Neural cell (in vitro differentiated cells): Measurements from ENCODE around the gene SAG. TPM values are rescaled to one million over a fixed set of nuclear protein-coding genes. Genes with fewer than 3 reads are reported as not detected.

ENCODE experiments used
- H2AFZ ChIP-seq: fragments of 200-600, 300-800 bp; sonication (generic), shearing (Covaris generic); 2 replicates; pipeline ENCODE4 v1.6.0; 2014; ENCODE audit warnings: low read depth, mild to moderate bottlenecking, antibody characterized with exemption, low read length, moderate library complexity
- H3F3A ChIP-seq: fragments of 200-600 bp; shearing (Covaris generic); 2 replicates; pipeline ENCODE4 v1.6.1; 2016; ENCODE audit warnings: mild to moderate bottlenecking, moderate library complexity, mixed read lengths, antibody characterized with exemption, low read length; ENCODE audit not compliant: insufficient read depth, poor library complexity, severe bottlenecking
- H3K27ac ChIP-seq: fragments of 200-600, 300-800 bp; sonication (generic), shearing (Covaris generic); 2 replicates; pipeline ENCODE4 v1.5.1; 2014; ENCODE audit warnings: mild to moderate bottlenecking, low read length, moderate library complexity
- H3K27me3 ChIP-seq: fragments of 300-800, 200-600 bp; sonication (generic), shearing (Covaris generic); 2 replicates; pipeline ENCODE4 v1.6.0; 2014; ENCODE audit warnings: mild to moderate bottlenecking, low read depth, low read length, moderate library complexity; ENCODE audit not compliant: insufficient read depth
- H3K36me3 ChIP-seq: fragments of 300-800, 200-600 bp; sonication (generic), shearing (Covaris generic); 2 replicates; pipeline ENCODE4 v1.5.1; 2014; ENCODE audit warnings: mild to moderate bottlenecking, antibody characterized with exemption, low read length, moderate library complexity; ENCODE audit not compliant: insufficient read depth
- H3K4me2 ChIP-seq: fragments of 300-800, 200-600 bp; sonication (generic), shearing (Covaris generic); 2 replicates; pipeline ENCODE4 v1.6.0; 2014; ENCODE audit warnings: mild to moderate bottlenecking, low read length
- H3K4me3 ChIP-seq: fragments of 300-800, 200-600 bp; sonication (generic), shearing (Covaris generic); 2 replicates; pipeline ENCODE4 v1.5.1; 2014; ENCODE audit warnings: mild to moderate bottlenecking, low read length, moderate library complexity
- H3K79me2 ChIP-seq: fragments of 200-600 bp; shearing (Covaris generic); replicated peaks from 2 replicates; pipeline ENCODE4 v1.6.0; 2014; ENCODE audit warnings: mild to moderate bottlenecking, low read length, moderate library complexity; ENCODE audit not compliant: insufficient read depth
- H3K9ac ChIP-seq: fragments of 300-800, 200-600 bp; sonication (generic), shearing (Covaris generic); 2 replicates; pipeline ENCODE4 v1.6.1; 2016; ENCODE audit warnings: mild to moderate bottlenecking, low read length, mixed read lengths
- H3K9me2 ChIP-seq: fragments of 200-600 bp; shearing (Covaris generic); 2 replicates; pipeline ENCODE4 v1.6.1; 2016; ENCODE audit warnings: mild to moderate bottlenecking, low read length, mixed read lengths; ENCODE audit not compliant: insufficient read depth
- H3K9me3 ChIP-seq: fragments of 200-600, 300-800 bp; sonication (generic), shearing (Covaris generic); 2 replicates; pipeline ENCODE4 v1.6.1; 2016; ENCODE audit warnings: mild to moderate bottlenecking, mixed run types, low read length, moderate library complexity, mixed read lengths
- H4K20me1 ChIP-seq: fragments of 200-600 bp; shearing (Covaris generic); 2 replicates; pipeline ENCODE4 v1.6.1; 2016; ENCODE audit warnings: mild to moderate bottlenecking, mixed run types; ENCODE audit not compliant: insufficient read depth
- EP300 ChIP-seq: fragments of 450-650 bp; conservative IDR thresholded peaks from 2 replicates; pipeline ENCODE4 v1.6.1; 2014; ENCODE audit warnings: antibody characterized with exemption, mild to moderate bottlenecking, moderate library complexity; ENCODE audit not compliant: poor library complexity, severe bottlenecking
- EZH2 ChIP-seq: fragments of 200-600, 300-800 bp; shearing (Covaris generic), sonication (generic); IDR thresholded peaks from 2 replicates; pipeline ENCODE4 v1.6.1; 2014; ENCODE audit warnings: antibody characterized with exemption, low read length, borderline replicate concordance, mild to moderate bottlenecking; ENCODE audit not compliant: insufficient read depth, poor library complexity, severe bottlenecking
- MXI1 ChIP-seq: fragments of 450-650 bp; conservative IDR thresholded peaks from 2 replicates; pipeline ENCODE4 v1.6.1; 2014; ENCODE audit warnings: antibody characterized with exemption, mild to moderate bottlenecking; ENCODE audit not compliant: poor library complexity, severe bottlenecking
- POLR2AphosphoS5 ChIP-seq: IDR thresholded peaks from 2 replicates; pipeline ENCODE4 v1.6.1; 2012
- RAD21 ChIP-seq: fragments of 450-650 bp; conservative IDR thresholded peaks from 2 replicates; pipeline ENCODE4 v1.6.1; 2014; ENCODE audit warnings: antibody characterized with exemption, mild to moderate bottlenecking, moderate library complexity
- SMC3 ChIP-seq: fragments of 450-650 bp; conservative IDR thresholded peaks from 2 replicates; pipeline ENCODE4 v1.6.1; 2014; ENCODE audit warnings: antibody characterized with exemption, mild to moderate bottlenecking, moderate library complexity; ENCODE audit not compliant: poor library complexity
- TAF1 ChIP-seq: IDR thresholded peaks from 2 replicates; pipeline ENCODE4 v1.6.1; 2012; ENCODE audit warnings: low read depth
- polyA plus RNA-seq: library from polyadenylated mRNA; depleted of rRNA; stranded (reverse); fragments of >200 nt; gene quantifications from 2 replicates; pipeline ENCODE4 v1.2.3, GENCODE V29; 2014
- TF ChIP-seq, protein P1 (sequence below): IDR thresholded peaks from 2 replicates; pipeline ENCODE4 v1.6.1; 2012; ENCODE audit warnings: borderline replicate concordance
- TF ChIP-seq, protein P2 (sequence below): fragments of 450-650 bp; IDR thresholded peaks from 2 replicates; pipeline ENCODE4 v1.5.1; 2014; ENCODE audit warnings: antibody characterized with exemption, mild to moderate bottlenecking, moderate library complexity; ENCODE audit not compliant: poor library complexity, severe bottlenecking

SAG gene
- polyA plus RNA-seq, 1 donor from 2014 or later = not detected

GRCh38 chr2:233363744-233364235 is 56.2 kb downstream of the SAG start:
- TF ChIP-seq EZH2 (no peak), SMC3 (no peak)
- no peak overlapping the region for H2AFZ ChIP-seq
- no peaks in the 10 kb centered on the region for H3K9me3 ChIP-seq
- H3K27me3 ChIP-seq = no peaks in the 10 kb centered on the region
- no peak overlapping the region for H3K9ac ChIP-seq
- H3K36me3 ChIP-seq = no peaks in the 10 kb centered on the region
- no peaks in the 10 kb centered on the region for H3K79me2 ChIP-seq
- H3F3A ChIP-seq = no peaks in the 10 kb centered on the region
- H4K20me1 ChIP-seq = no peaks in the 10 kb centered on the region
- H3K4me2 ChIP-seq = no peak overlapping the region
- no peak overlapping the region for H3K4me3 ChIP-seq
- H3K27ac ChIP-seq = no peak overlapping the region
- no peaks in the 10 kb centered on the region for H3K9me2 ChIP-seq

GRCh38 chr2:233365861-233366520 is 58.4 kb downstream of the SAG start:
- Histone ChIP-seq H3K27me3 (no peaks in the 10 kb centered on the region), H4K20me1 (no peaks in the 10 kb centered on the region), H2AFZ (no peak overlapping the region), H3K79me2 (no peaks in the 10 kb centered on the region), H3K9me3 (no peaks in the 10 kb centered on the region), H3K9me2 (no peaks in the 10 kb centered on the region), H3K27ac (no peak overlapping the region), H3K4me3 (no peak overlapping the region), H3F3A (no peaks in the 10 kb centered on the region), H3K4me2 (no peak overlapping the region), H3K9ac (no peak overlapping the region), H3K36me3 (no peaks in the 10 kb centered on the region)
- TF ChIP-seq MXI1 (no peak), EP300 (no peak)

- Histone ChIP-seq H3K4me2 (no peak overlapping the region), H3K9me3 (no peaks in the 10 kb centered on the region), H4K20me1 (no peaks in the 10 kb centered on the region), H2AFZ (no peak overlapping the region), H3K4me3 (no peak overlapping the region), H3K79me2 (no peaks in the 10 kb centered on the region), H3K36me3 (no peaks in the 10 kb centered on the region), H3K9ac (no peak overlapping the region), H3K9me2 (no peaks in the 10 kb centered on the region), H3K27me3 (no peaks in the 10 kb centered on the region), H3K27ac (no peak overlapping the region), H3F3A (no peaks in the 10 kb centered on the region)
- no peak for TF ChIP-seq SMC3
- TF ChIP-seq, protein P1, sequence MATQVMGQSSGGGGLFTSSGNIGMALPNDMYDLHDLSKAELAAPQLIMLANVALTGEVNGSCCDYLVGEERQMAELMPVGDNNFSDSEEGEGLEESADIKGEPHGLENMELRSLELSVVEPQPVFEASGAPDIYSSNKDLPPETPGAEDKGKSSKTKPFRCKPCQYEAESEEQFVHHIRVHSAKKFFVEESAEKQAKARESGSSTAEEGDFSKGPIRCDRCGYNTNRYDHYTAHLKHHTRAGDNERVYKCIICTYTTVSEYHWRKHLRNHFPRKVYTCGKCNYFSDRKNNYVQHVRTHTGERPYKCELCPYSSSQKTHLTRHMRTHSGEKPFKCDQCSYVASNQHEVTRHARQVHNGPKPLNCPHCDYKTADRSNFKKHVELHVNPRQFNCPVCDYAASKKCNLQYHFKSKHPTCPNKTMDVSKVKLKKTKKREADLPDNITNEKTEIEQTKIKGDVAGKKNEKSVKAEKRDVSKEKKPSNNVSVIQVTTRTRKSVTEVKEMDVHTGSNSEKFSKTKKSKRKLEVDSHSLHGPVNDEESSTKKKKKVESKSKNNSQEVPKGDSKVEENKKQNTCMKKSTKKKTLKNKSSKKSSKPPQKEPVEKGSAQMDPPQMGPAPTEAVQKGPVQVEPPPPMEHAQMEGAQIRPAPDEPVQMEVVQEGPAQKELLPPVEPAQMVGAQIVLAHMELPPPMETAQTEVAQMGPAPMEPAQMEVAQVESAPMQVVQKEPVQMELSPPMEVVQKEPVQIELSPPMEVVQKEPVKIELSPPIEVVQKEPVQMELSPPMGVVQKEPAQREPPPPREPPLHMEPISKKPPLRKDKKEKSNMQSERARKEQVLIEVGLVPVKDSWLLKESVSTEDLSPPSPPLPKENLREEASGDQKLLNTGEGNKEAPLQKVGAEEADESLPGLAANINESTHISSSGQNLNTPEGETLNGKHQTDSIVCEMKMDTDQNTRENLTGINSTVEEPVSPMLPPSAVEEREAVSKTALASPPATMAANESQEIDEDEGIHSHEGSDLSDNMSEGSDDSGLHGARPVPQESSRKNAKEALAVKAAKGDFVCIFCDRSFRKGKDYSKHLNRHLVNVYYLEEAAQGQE = no peak
- TF ChIP-seq RAD21 = no peak
- TF ChIP-seq TAF1 = no peak
- no peak for TF ChIP-seq EZH2
- TF ChIP-seq, protein P2, sequence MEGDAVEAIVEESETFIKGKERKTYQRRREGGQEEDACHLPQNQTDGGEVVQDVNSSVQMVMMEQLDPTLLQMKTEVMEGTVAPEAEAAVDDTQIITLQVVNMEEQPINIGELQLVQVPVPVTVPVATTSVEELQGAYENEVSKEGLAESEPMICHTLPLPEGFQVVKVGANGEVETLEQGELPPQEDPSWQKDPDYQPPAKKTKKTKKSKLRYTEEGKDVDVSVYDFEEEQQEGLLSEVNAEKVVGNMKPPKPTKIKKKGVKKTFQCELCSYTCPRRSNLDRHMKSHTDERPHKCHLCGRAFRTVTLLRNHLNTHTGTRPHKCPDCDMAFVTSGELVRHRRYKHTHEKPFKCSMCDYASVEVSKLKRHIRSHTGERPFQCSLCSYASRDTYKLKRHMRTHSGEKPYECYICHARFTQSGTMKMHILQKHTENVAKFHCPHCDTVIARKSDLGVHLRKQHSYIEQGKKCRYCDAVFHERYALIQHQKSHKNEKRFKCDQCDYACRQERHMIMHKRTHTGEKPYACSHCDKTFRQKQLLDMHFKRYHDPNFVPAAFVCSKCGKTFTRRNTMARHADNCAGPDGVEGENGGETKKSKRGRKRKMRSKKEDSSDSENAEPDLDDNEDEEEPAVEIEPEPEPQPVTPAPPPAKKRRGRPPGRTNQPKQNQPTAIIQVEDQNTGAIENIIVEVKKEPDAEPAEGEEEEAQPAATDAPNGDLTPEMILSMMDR = no peak
- TF ChIP-seq POLR2AphosphoS5 = no peak
- no peak for TF ChIP-seq MXI1
- TF ChIP-seq EP300 = no peak
Measured at GRCh38 chr2:233367586-233367985, 60.0 kb downstream of the SAG start.
